ENCODE measurements around the gene SLC44A1. TPM values are rescaled to one million over a fixed set of nuclear protein-coding genes. Genes with fewer than 3 reads are reported as not detected.

The SLC44A1 gene
- total and polyA plus RNA-seq, 10 of the 15 experiments (the other 5 are each of a cell fraction or from before 2014, with no cell fraction given): 2.4 to 21.2 (median 12.4) TPM

- POLR2A ChIA-PET: no interaction called here
- no TSS peak for BruUV-seq (replicated peaks)
Observed at GRCh38 chr9:105204416-105204815, 40.0 kb upstream of the SLC44A1 start.

More at GRCh38 chr9:105204416-105204815, 40.0 kb upstream of the SLC44A1 start:
- Histone ChIP-seq H3K27me3 (replicated peaks in 1 of 2; ENCODE audit: control insufficient read depth in 2 of 2, insufficient read depth in 2 of 2, low read length in 1 of 2) (no peaks in the 10 kb centered on the region), H3K4me2 (ENCODE audit: control insufficient read depth, insufficient read depth) (no peak overlapping the region), H4K20me1 (ENCODE audit: control insufficient read depth, insufficient read depth) (no peaks in the 10 kb centered on the region), H3K9me3 (replicated peaks; ENCODE audit: control insufficient read depth, insufficient read depth, low read length) (no peaks in the 10 kb centered on the region), H2AFZ (ENCODE audit: control insufficient read depth, low read depth, low read length) (no peak overlapping the region), H3K4me3 (no peak overlapping the region), H3K4me1 (ENCODE audit: control insufficient read depth, insufficient read depth, low read length) (no peaks in the 10 kb centered on the region), H3K36me3 (ENCODE audit: control insufficient read depth in 2 of 2, insufficient read depth in 2 of 2, low read length in 1 of 2) (no peaks in the 10 kb centered on the region), H3K9ac (ENCODE audit: control insufficient read depth, insufficient read depth, low read length) (no peak overlapping the region), H3K27ac (ENCODE audit: control insufficient read depth, insufficient read depth) (no peak overlapping the region), H3K79me2 (ENCODE audit: control insufficient read depth, insufficient read depth, low read length) (no peaks in the 10 kb centered on the region)
- SMC1A ChIA-PET (ENCODE audit: uncharacterized antibody, unreplicated experiment): interaction anchor here (0.9 kb wide), 1 partner anchor 38 kb away, joined by 3 read pairs; no protein-coding TSS in a partner anchor
- in situ Hi-C loops (cut with MboI): loop anchor here (5.0 kb wide), 1 partner anchor 52 kb away; no protein-coding TSS in a partner anchor
- DNase-seq (ENCODE audit: low read depth, low spot score) (no peak), ATAC-seq (no peak), FAIRE-seq (no peak)
- RAD21 ChIA-PET (ENCODE audit: unreplicated experiment): no interaction called here
- intact Hi-C loops (cut with micrococcal nuclease; ENCODE audit: unreplicated experiment): no loop called here
- CTCF ChIA-PET: no interaction called here
- 52% methylated on average over 3 of the region's 3 CpGs for WGBS (ENCODE audit: insufficient coverage, insufficient replicate concordance, low lambda C conversion rate, missing lambda C conversion rate)
- TF ChIP-seq NFYA (IDR thresholded peaks at IDR 0.05; ENCODE audit: borderline replicate concordance, low read depth, low read length) (no peak), POLR2AphosphoS5 (IDR thresholded peaks at IDR 0.05; ENCODE audit: low read length) (no peak), CBX5 (IDR thresholded peaks at IDR 0.05; ENCODE audit: low read depth) (no peak), CEBPZ (IDR thresholded peaks at IDR 0.05; ENCODE audit: low read depth, low read length) (no peak)

Measured in GM12878 (cell line).